Colonic mucosa (tissue), 4 donors: ENCODE measurements around the gene GRHPR. TPM values are rescaled to one million over a fixed set of nuclear protein-coding genes. Genes with fewer than 3 reads are reported as not detected.
A peak's percentile ranks its signal among the peaks of the same experiment; 100 is the strongest.
"Not testable (repeated sequence)": the region's sequence is repeated elsewhere in the genome, so short reads cannot be mapped to it uniquely, and the experiment has no call there.

Experiments used
- DNase-seq: peaks from one replicate; pipeline ENCODE4 v3.0.0-alpha.2; 2020
- H3K27ac ChIP-seq: fragments of 200-600 bp; one replicate; pipeline ENCODE4 v1.8.0; 2021
- H3K27me3 ChIP-seq: fragments of 200-600 bp; one replicate; pipeline ENCODE4 v1.8.0; 2021
- H3K36me3 ChIP-seq: fragments of 200-600 bp; one replicate; pipeline ENCODE4 v1.8.0; 2021
- H3K4me1 ChIP-seq: fragments of 200-600 bp; one replicate; pipeline ENCODE4 v1.8.0; 2021; ENCODE audit warnings: mild to moderate bottlenecking
- H3K4me3 ChIP-seq: fragments of 200-600 bp; one replicate; pipeline ENCODE4 v1.8.0; 2021
- H3K9ac ChIP-seq, 2 donors: one replicate each; pipeline ENCODE4 v1.7.0; 2013; ENCODE audit warnings: control low read depth in 2 of 2, low read depth in 2 of 2, low read length in 2 of 2
- H3K9me3 ChIP-seq: fragments of 200-600 bp; one replicate; pipeline ENCODE4 v1.8.0; 2021
- intact Hi-C: fragments of 100-400 bp; cut with DNase I; formaldehyde crosslinking; loops from one replicate; pipeline ENCODE4 v1.14.1; 2022
- total RNA-seq, 2 donors: library from RNA; stranded (reverse); fragmentation: NEBNext Ultra II Directional in 1 of 2; extraction: Animal tissue kit (Norgen Biotek cat#: 25700) in 1 of 2; gene quantifications; one replicate each; pipeline ENCODE4 v1.2.1, GENCODE V29; 2021
- TF ChIP-seq, protein P1 (sequence below): fragments of 200-600 bp; IDR thresholded peaks from one replicate; pipeline ENCODE4 v1.8.0; 2022; ENCODE audit warnings: antibody characterized with exemption, mild to moderate bottlenecking
- donor health status: healthy.
- donor health status: DM: no; HTN: no; CAD: no.
- donor health status: DM: no; HTN: no; CAD: no.

GRHPR gene
- total RNA-seq, 2 donors from 2014 or later, result 71.1 to 94.0 TPM

DNA sequence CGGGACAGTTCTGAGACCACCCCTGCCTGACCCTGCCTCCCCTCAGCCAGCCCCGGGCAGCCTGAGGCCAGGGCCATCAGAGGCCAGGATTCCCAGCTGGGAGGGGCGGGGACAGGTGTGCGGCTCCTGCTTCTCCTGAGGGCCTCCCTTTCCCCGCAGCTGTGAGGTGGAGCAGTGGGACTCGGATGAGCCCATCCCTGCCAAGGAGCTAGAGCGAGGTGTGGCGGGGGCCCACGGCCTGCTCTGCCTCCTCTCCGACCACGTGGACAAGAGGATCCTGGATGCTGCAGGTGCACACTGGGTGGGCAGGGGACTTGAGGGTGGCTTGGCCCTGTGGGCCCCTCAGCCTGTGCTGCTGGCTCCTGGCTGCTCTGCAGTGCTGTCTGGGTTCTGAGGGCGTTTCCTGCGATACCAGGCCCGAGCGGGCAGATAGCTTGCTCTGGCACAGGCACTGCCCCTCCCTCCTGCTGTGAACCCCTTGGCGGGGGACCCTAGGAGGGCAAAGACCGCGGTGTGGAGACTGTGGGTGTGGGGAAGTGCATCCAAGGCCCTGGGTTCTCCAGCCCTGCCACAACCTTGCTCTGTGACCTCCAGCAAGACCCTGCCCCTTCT lies 2.3 kb downstream of the GRHPR start:
- H3K9me3 ChIP-seq, result no peaks in the 10 kb centered on the region
- H3K4me1 ChIP-seq, result peaks cover 15% of the 10 kb centered on the region
- no peaks in the 10 kb centered on the region for H3K36me3 ChIP-seq
- H3K4me3 ChIP-seq, result no peak overlapping the region
- peak overlapping the region in 1 of 2 donors; percentile 5 for H3K9ac ChIP-seq
- DNase-seq, result no peak
- TF ChIP-seq, protein P1, sequence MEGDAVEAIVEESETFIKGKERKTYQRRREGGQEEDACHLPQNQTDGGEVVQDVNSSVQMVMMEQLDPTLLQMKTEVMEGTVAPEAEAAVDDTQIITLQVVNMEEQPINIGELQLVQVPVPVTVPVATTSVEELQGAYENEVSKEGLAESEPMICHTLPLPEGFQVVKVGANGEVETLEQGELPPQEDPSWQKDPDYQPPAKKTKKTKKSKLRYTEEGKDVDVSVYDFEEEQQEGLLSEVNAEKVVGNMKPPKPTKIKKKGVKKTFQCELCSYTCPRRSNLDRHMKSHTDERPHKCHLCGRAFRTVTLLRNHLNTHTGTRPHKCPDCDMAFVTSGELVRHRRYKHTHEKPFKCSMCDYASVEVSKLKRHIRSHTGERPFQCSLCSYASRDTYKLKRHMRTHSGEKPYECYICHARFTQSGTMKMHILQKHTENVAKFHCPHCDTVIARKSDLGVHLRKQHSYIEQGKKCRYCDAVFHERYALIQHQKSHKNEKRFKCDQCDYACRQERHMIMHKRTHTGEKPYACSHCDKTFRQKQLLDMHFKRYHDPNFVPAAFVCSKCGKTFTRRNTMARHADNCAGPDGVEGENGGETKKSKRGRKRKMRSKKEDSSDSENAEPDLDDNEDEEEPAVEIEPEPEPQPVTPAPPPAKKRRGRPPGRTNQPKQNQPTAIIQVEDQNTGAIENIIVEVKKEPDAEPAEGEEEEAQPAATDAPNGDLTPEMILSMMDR, result no peak
- no peak overlapping the region for H3K27ac ChIP-seq
- no peaks in the 10 kb centered on the region for H3K27me3 ChIP-seq
- intact Hi-C loops, result no loop called here

DNA sequence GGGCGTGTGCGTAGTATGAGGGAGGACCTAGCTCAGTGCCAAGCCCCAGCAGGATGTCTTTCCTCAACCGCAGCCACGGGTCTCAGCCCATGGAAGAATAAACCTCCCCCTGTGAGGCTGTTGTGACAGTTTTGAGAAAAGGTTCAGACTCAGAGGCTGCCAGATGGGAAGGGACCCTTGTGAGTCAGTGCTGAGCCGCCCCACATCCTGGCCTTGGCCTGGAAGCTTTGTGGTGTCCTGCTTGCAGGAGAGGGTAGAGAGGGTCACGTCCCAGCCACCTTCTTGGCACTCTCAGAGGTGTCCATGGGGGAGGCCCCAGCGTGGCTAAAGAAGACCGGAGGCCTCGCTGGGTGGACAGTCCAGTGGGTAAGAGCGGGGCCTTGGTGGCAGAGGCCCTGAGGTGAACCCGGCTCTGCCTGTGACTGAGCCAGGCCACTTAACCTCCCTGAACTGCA lies 2.8 kb downstream of the GRHPR start:
- H3K4me1 ChIP-seq, result peaks cover 15% of the 10 kb centered on the region
- no peaks in the 10 kb centered on the region for H3K27me3 ChIP-seq
- H3K9me3 ChIP-seq, result no peaks in the 10 kb centered on the region
- no peaks in the 10 kb centered on the region for H3K36me3 ChIP-seq
- DNase-seq, result no peak
- peak overlapping the region in 1 of 2 donors; percentile 5 for H3K9ac ChIP-seq
- H3K4me3 ChIP-seq, result no peak overlapping the region
- H3K27ac ChIP-seq, result no peak overlapping the region
- intact Hi-C loops, result no loop called here
- TF ChIP-seq, protein P1, result no peak

DNA sequence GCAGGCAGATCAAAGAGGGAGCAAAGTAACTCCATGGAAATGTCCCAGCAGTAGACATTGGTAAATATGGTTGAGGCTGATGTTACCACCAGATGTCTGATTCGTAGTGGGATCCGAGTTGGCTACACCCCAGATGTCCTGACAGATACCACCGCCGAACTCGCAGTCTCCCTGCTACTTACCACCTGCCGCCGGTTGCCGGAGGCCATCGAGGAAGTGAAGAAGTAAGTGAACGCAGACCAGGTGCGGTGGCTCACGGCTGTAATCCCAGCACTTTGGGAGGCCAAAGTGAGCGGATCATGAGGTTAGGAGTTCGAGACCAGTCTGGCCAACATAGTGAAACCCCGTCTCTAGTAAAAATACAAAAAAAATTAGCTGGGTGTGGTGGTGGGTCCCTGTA lies 3.9 kb downstream of the GRHPR start:
- H3K4me1 ChIP-seq, result peaks cover 15% of the 10 kb centered on the region
- H3K4me3 ChIP-seq, intact Hi-C loops, DNase-seq, H3K9ac ChIP-seq, H3K36me3 ChIP-seq, H3K9me3 ChIP-seq, H3K27me3 ChIP-seq, H3K27ac ChIP-seq: not testable (repeated sequence)

DNA sequence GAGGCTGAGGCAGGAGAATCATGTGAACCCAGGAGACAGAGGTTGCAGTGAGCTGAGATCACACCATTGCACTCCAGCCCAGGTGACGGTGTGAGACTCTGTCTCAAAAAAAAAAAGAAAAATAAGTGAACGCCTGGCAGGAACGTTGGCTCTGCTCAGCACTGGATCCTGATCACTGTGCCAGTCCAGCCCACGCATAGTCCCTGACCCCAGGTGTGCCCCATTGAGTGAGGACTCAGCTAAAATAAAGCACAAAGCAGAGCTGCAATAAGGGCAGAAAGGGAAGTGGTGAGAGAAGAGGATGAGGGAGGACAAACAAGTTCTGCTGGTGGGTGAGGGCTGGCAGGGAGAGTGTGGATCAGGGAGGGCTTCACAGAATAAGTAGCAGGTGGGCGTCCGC lies 4.3 kb downstream of the GRHPR start:
- Histone ChIP-seq H3K27me3 (no peaks in the 10 kb centered on the region), H3K9ac (no peak overlapping the region), H3K4me3 (no peak overlapping the region), H3K27ac (no peak overlapping the region), H3K4me1 (peaks cover 14% of the 10 kb centered on the region), H3K36me3 (no peaks in the 10 kb centered on the region), H3K9me3 (no peaks in the 10 kb centered on the region)
- intact Hi-C loops, result no loop called here
- DNase-seq, result no peak
- TF ChIP-seq, protein P1, result no peak

DNA sequence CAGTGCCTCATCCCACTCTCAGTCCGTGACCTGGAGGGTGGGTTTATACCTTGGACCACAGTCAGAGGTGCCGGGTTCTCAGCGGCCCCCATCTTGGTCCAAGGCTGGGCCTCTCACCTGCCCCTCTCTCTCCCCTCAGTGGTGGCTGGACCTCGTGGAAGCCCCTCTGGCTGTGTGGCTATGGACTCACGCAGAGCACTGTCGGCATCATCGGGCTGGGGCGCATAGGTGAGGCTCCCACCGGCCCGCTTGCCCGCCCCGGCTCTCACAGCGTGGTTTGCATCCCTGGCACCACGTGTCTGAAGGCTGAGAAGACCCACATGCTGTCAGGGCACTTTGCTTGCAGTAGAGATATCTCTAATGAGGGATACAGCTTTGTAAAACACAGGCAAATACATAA lies 5.8 kb downstream of the GRHPR start:
- Histone ChIP-seq H3K4me1 (peaks cover 12% of the 10 kb centered on the region), H3K9ac (no peak overlapping the region), H3K9me3 (no peaks in the 10 kb centered on the region), H3K27ac (no peak overlapping the region), H3K36me3 (no peaks in the 10 kb centered on the region), H3K27me3 (no peaks in the 10 kb centered on the region), H3K4me3 (no peak overlapping the region)
- TF ChIP-seq, protein P1, result no peak
- intact Hi-C loops, result no loop called here
- no peak for DNase-seq

DNA sequence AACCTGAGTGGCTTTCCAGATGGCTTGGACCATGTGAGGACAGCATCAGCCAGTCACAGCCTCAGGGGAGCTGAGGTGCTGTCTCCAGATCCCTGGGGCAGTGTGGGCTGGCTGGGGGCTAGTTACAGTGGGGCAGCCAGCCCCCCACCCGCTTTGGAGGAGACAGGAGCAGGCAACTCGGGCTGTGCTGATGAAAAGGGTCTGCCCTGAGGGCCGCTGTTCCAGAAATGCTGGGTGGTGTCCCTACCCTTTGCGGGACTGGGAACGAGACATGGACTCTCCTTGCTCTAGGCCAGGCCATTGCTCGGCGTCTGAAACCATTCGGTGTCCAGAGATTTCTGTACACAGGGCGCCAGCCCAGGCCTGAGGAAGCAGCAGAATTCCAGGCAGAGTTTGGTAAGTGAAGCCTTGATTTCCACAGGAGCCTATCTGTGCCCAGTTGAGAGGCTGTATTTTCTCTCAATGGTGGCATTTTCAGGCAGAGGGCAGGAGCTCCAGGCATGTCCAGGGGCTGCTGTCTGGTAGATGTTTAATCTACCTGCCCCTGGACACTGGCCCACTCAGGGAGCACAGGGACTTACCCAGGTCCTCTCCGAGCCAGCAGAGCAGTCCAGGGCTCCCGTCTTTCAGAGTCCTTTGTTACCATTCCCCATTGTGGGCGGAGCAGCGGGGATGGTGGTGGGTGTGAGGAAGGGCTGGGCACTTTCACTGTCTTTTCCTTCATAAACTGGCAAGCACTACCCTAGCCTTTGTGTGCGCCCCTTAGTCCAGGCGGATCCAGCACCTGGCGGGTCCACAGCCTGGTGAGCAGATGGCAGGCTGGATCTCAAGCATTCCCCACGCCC lies 7.2 kb downstream of the GRHPR start:
- DNase-seq, result no peak
- Histone ChIP-seq H3K36me3 (no peaks in the 10 kb centered on the region), H3K4me1 (no peaks in the 10 kb centered on the region), H3K9me3 (no peaks in the 10 kb centered on the region), H3K27ac (no peak overlapping the region), H3K27me3 (no peaks in the 10 kb centered on the region), H3K4me3 (no peak overlapping the region), H3K9ac (no peak overlapping the region)
- TF ChIP-seq, protein P1, result no peak
- intact Hi-C loops, result no loop called here
